MCF 10A (cell line): ENCODE results near the gene PIN4. TPM values are rescaled to one million over a fixed set of nuclear protein-coding genes. Genes with fewer than 3 reads are reported as not detected.
"Not testable (repeated sequence)": the region's sequence is repeated elsewhere in the genome, so short reads cannot be mapped to it uniquely, and the experiment has no call there.

ENCODE experiments used
- BruUV-seq: library from RNA; stranded (reverse); fragments of 400-500 nt; replicated peaks from 2 replicates; lab custom pipeline; 2021; lab: Mats Ljungman, UMichigan
- CTCF ChIA-PET: fragments of 300-600 bp; sonication (Branson Sonifier 250); formaldehyde crosslinking; extraction: SDS; loops from one replicate; lab custom pipeline; 2021; ENCODE audit warnings: antibody characterized with exemption, inconsistent platforms; lab: Yijun Ruan, JAX
- POLR2A ChIA-PET: fragments of 300-600, 350-650 bp; sonication (Branson Sonifier 250); formaldehyde crosslinking; extraction: SDS; loops from one replicate; lab custom pipeline; 2020; ENCODE audit warnings: antibody characterized with exemption, inconsistent platforms; lab: Yijun Ruan, JAX
- DNase-seq: peaks from one replicate; pipeline ENCODE4 v3.0.0-alpha.2; 2018; ENCODE audit not compliant: unreplicated experiment
- H3K27ac Mint-ChIP-seq: one replicate; pipeline ENCODE4 v1.8.0; 2022; ENCODE audit warnings: mild to moderate bottlenecking, low read depth, mixed read lengths; ENCODE audit not compliant: unreplicated experiment
- H3K27me3 Mint-ChIP-seq: one replicate; pipeline ENCODE4 v1.8.0; 2022; ENCODE audit warnings: mixed read lengths; ENCODE audit not compliant: insufficient read depth, unreplicated experiment
- H3K36me3 Mint-ChIP-seq: one replicate; pipeline ENCODE4 v1.8.0; 2022; ENCODE audit warnings: mild to moderate bottlenecking, moderate library complexity, mixed read lengths; ENCODE audit not compliant: insufficient read depth, unreplicated experiment
- H3K4me1 Mint-ChIP-seq: one replicate; pipeline ENCODE4 v1.8.0; 2022; ENCODE audit warnings: mixed read lengths; ENCODE audit not compliant: insufficient read depth, unreplicated experiment
- H3K4me3 Mint-ChIP-seq: one replicate; pipeline ENCODE4 v1.8.0; 2022; ENCODE audit warnings: mild to moderate bottlenecking, moderate library complexity, mixed read lengths; ENCODE audit not compliant: unreplicated experiment
- H3K9me3 Mint-ChIP-seq: one replicate; pipeline ENCODE4 v1.8.0; 2022; ENCODE audit warnings: mixed read lengths; ENCODE audit not compliant: unreplicated experiment
- CTCF ChIP-seq: fragments of 200-600 bp; IDR thresholded peaks from one replicate; pipeline ENCODE4 v1.8.0; 2022; ENCODE audit warnings: antibody characterized with exemption, mild to moderate bottlenecking; ENCODE audit not compliant: unreplicated experiment
- intact Hi-C: fragments of 100-400 bp; cut with micrococcal nuclease; formaldehyde crosslinking; loops from 2 replicates; pipeline ENCODE4 v1.14.1; 2022
- total RNA-seq: library from RNA; stranded (reverse); gene quantifications from 2 replicates; pipeline ENCODE4 v1.2.3, GENCODE V29; 2022

Gene PIN4
- total RNA-seq, 1 experiment from 2014 or later: 7.6 TPM

- no peak for DNase-seq
- no peaks in the 10 kb centered on the region for H3K9me3 Mint-ChIP-seq
- peaks cover 33% of the 10 kb centered on the region for H3K36me3 Mint-ChIP-seq
- H3K4me3 Mint-ChIP-seq: no peak overlapping the region
- ChIA-PET POLR2A (no interaction called here), CTCF (no interaction called here)
- intact Hi-C loops: no loop called here
- no peak for TF ChIP-seq CTCF
- H3K27me3 Mint-ChIP-seq: peaks cover 90% of the 10 kb centered on the region
- no TSS peak for BruUV-seq
- H3K27ac Mint-ChIP-seq: no peak overlapping the region
- H3K4me1 Mint-ChIP-seq: no peaks in the 10 kb centered on the region
These were observed 26.7 kb downstream of the PIN4 start for GRCh38 chrX:72208126-72208800.

GRCh38 chrX:72216973-72217372, 35.4 kb downstream of the PIN4 start:
- peaks cover 56% of the 10 kb centered on the region for H3K27me3 Mint-ChIP-seq
- no peak for DNase-seq
- ChIA-PET CTCF (no interaction called here), POLR2A (no interaction called here)
- H3K27ac Mint-ChIP-seq: no peak overlapping the region
- H3K9me3 Mint-ChIP-seq: no peaks in the 10 kb centered on the region
- BruUV-seq: no TSS peak
- intact Hi-C loops: no loop called here
- no peaks in the 10 kb centered on the region for H3K4me1 Mint-ChIP-seq
- no peaks in the 10 kb centered on the region for H3K36me3 Mint-ChIP-seq
- no peak overlapping the region for H3K4me3 Mint-ChIP-seq
- no peak for TF ChIP-seq CTCF

GRCh38 chrX:72220375-72220774, 38.8 kb downstream of the PIN4 start:
- DNase-seq, POLR2A ChIA-PET, intact Hi-C loops, BruUV-seq, H3K9me3 Mint-ChIP-seq, CTCF ChIA-PET, H3K4me3 Mint-ChIP-seq, H3K27ac Mint-ChIP-seq, H3K36me3 Mint-ChIP-seq, H3K4me1 Mint-ChIP-seq: not testable (repeated sequence)
- H3K27me3 Mint-ChIP-seq: peaks cover 42% of the 10 kb centered on the region

- Mint-ChIP-seq H3K27ac (no peak overlapping the region), H3K4me3 (no peak overlapping the region), H3K4me1 (no peaks in the 10 kb centered on the region), H3K36me3 (peaks cover 8% of the 10 kb centered on the region), H3K9me3 (peaks cover 10% of the 10 kb centered on the region), H3K27me3 (peaks cover 27% of the 10 kb centered on the region)
- intact Hi-C loops: no loop called here
- no peak for TF ChIP-seq CTCF
- CTCF ChIA-PET: interaction anchor here (1.0 to 1.1 kb wide), 2 partner anchors 14 to 47 kb away, joined by 3 to 5 read pairs; partner anchors contain the start of gene RPS4X
- no TSS peak for BruUV-seq
- POLR2A ChIA-PET: no interaction called here
- no peak for DNase-seq
These were observed 48.7 kb downstream of the PIN4 start for GRCh38 chrX:72230290-72230689.
